Fibroblast of the aortic adventitia (primary cell): ENCODE measurements around the gene ZBTB5. TPM values are rescaled to one million over a fixed set of nuclear protein-coding genes. Genes with fewer than 3 reads are reported as not detected.
"Not testable (repeated sequence)": the region's sequence is repeated elsewhere in the genome, so short reads cannot be mapped to it uniquely, and the experiment has no call there.

Experiments used
- DNase-seq: peaks from one replicate; pipeline ENCODE4 v3.0.0-alpha.2; 2010; ENCODE audit warnings: low read depth
- H3K4me3 ChIP-seq: 2 replicates; pipeline ENCODE4 v1.5.1; 2011; ENCODE audit warnings: low read depth, mild to moderate bottlenecking, control low read depth, low read length, moderate library complexity
- total RNA-seq: library from RNA; depleted of rRNA; stranded (reverse); fragments of >200 nt; gene quantifications from 2 replicates; pipeline ENCODE4 v1.2.3, GENCODE V29; 2012; ENCODE audit warnings: low replicate concordance
- TF ChIP-seq, protein P1 (sequence below): IDR thresholded peaks from 2 replicates; pipeline ENCODE4 v1.5.1; 2011; ENCODE audit warnings: mild to moderate bottlenecking, low read length, control low read depth, inconsistent platforms; ENCODE audit not compliant: insufficient read depth

Gene ZBTB5
- total RNA-seq, 1 donor, result 9.3 TPM

DNA sequence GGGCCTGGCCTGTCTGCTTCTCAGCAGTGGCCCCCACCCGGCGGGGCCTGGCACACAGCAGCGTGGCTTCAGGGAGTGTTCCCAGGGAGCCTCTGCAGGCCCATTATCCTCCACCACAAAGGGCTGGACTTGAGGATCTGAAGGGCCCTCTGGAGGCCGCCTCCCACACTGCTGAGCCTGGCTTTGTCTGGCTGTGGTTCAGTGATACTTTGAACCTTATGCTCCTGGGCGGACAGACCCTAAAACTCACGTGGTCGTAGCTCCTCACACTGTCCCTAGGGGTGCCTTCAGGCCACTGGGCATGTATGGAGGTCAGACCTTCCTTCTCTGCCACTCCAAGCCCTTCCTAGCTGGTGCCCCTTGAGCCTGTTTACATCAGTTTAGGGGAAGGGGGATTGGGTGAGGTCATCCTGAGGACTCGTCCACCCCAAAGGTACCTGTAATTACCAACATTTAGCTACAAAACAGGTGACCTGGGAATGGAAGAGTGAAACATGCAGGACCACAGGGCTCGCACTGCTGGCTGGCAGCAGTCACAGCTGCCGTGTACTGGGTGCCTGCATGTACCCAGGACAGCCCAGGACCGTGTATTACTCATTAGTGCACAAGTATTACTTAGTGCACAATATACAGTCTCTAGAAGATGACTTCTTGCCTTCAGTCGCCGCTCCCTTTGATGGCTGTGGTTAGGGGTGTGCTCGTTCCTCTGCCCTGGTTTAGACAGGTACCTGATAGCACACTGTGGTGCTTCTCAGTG, 34.2 kb downstream of the ZBTB5 start:
- H3K4me3 ChIP-seq, result no peak overlapping the region
- TF ChIP-seq, protein P1, sequence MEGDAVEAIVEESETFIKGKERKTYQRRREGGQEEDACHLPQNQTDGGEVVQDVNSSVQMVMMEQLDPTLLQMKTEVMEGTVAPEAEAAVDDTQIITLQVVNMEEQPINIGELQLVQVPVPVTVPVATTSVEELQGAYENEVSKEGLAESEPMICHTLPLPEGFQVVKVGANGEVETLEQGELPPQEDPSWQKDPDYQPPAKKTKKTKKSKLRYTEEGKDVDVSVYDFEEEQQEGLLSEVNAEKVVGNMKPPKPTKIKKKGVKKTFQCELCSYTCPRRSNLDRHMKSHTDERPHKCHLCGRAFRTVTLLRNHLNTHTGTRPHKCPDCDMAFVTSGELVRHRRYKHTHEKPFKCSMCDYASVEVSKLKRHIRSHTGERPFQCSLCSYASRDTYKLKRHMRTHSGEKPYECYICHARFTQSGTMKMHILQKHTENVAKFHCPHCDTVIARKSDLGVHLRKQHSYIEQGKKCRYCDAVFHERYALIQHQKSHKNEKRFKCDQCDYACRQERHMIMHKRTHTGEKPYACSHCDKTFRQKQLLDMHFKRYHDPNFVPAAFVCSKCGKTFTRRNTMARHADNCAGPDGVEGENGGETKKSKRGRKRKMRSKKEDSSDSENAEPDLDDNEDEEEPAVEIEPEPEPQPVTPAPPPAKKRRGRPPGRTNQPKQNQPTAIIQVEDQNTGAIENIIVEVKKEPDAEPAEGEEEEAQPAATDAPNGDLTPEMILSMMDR, result no peak
- no peak for DNase-seq

DNA sequence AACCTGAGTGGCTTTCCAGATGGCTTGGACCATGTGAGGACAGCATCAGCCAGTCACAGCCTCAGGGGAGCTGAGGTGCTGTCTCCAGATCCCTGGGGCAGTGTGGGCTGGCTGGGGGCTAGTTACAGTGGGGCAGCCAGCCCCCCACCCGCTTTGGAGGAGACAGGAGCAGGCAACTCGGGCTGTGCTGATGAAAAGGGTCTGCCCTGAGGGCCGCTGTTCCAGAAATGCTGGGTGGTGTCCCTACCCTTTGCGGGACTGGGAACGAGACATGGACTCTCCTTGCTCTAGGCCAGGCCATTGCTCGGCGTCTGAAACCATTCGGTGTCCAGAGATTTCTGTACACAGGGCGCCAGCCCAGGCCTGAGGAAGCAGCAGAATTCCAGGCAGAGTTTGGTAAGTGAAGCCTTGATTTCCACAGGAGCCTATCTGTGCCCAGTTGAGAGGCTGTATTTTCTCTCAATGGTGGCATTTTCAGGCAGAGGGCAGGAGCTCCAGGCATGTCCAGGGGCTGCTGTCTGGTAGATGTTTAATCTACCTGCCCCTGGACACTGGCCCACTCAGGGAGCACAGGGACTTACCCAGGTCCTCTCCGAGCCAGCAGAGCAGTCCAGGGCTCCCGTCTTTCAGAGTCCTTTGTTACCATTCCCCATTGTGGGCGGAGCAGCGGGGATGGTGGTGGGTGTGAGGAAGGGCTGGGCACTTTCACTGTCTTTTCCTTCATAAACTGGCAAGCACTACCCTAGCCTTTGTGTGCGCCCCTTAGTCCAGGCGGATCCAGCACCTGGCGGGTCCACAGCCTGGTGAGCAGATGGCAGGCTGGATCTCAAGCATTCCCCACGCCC, 35.6 kb downstream of the ZBTB5 start:
- H3K4me3 ChIP-seq, result no peak overlapping the region
- no peak for DNase-seq
- TF ChIP-seq, protein P1, result no peak

DNA sequence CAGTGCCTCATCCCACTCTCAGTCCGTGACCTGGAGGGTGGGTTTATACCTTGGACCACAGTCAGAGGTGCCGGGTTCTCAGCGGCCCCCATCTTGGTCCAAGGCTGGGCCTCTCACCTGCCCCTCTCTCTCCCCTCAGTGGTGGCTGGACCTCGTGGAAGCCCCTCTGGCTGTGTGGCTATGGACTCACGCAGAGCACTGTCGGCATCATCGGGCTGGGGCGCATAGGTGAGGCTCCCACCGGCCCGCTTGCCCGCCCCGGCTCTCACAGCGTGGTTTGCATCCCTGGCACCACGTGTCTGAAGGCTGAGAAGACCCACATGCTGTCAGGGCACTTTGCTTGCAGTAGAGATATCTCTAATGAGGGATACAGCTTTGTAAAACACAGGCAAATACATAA, 36.9 kb downstream of the ZBTB5 start:
- no peak for DNase-seq
- H3K4me3 ChIP-seq, result no peak overlapping the region
- TF ChIP-seq, protein P1, result no peak

DNA sequence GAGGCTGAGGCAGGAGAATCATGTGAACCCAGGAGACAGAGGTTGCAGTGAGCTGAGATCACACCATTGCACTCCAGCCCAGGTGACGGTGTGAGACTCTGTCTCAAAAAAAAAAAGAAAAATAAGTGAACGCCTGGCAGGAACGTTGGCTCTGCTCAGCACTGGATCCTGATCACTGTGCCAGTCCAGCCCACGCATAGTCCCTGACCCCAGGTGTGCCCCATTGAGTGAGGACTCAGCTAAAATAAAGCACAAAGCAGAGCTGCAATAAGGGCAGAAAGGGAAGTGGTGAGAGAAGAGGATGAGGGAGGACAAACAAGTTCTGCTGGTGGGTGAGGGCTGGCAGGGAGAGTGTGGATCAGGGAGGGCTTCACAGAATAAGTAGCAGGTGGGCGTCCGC, 38.4 kb downstream of the ZBTB5 start:
- TF ChIP-seq, protein P1, result no peak
- no peak overlapping the region for H3K4me3 ChIP-seq
- DNase-seq, result no peak

DNA sequence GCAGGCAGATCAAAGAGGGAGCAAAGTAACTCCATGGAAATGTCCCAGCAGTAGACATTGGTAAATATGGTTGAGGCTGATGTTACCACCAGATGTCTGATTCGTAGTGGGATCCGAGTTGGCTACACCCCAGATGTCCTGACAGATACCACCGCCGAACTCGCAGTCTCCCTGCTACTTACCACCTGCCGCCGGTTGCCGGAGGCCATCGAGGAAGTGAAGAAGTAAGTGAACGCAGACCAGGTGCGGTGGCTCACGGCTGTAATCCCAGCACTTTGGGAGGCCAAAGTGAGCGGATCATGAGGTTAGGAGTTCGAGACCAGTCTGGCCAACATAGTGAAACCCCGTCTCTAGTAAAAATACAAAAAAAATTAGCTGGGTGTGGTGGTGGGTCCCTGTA, 38.8 kb downstream of the ZBTB5 start:
- not testable (repeated sequence) for DNase-seq, H3K4me3 ChIP-seq

DNA sequence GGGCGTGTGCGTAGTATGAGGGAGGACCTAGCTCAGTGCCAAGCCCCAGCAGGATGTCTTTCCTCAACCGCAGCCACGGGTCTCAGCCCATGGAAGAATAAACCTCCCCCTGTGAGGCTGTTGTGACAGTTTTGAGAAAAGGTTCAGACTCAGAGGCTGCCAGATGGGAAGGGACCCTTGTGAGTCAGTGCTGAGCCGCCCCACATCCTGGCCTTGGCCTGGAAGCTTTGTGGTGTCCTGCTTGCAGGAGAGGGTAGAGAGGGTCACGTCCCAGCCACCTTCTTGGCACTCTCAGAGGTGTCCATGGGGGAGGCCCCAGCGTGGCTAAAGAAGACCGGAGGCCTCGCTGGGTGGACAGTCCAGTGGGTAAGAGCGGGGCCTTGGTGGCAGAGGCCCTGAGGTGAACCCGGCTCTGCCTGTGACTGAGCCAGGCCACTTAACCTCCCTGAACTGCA, 39.9 kb downstream of the ZBTB5 start:
- DNase-seq, result no peak
- TF ChIP-seq, protein P1, result no peak
- no peak overlapping the region for H3K4me3 ChIP-seq

DNA sequence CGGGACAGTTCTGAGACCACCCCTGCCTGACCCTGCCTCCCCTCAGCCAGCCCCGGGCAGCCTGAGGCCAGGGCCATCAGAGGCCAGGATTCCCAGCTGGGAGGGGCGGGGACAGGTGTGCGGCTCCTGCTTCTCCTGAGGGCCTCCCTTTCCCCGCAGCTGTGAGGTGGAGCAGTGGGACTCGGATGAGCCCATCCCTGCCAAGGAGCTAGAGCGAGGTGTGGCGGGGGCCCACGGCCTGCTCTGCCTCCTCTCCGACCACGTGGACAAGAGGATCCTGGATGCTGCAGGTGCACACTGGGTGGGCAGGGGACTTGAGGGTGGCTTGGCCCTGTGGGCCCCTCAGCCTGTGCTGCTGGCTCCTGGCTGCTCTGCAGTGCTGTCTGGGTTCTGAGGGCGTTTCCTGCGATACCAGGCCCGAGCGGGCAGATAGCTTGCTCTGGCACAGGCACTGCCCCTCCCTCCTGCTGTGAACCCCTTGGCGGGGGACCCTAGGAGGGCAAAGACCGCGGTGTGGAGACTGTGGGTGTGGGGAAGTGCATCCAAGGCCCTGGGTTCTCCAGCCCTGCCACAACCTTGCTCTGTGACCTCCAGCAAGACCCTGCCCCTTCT, 40.5 kb downstream of the ZBTB5 start:
- DNase-seq, result no peak
- TF ChIP-seq, protein P1, result no peak
- peak overlapping the region; percentile 96 for H3K4me3 ChIP-seq
